Activated CD8-positive, alpha-beta memory T cell treated with anti-CD3 and anti-CD28 coated beads, Interleukin-2, amount 50 U/mL, for 4 hours (primary cell): ENCODE measurements around the gene PERCC1.

ENCODE experiments used
- DNase-seq: peaks from one replicate; pipeline ENCODE4 v3.0.0-alpha.2; 2020

The PERCC1 gene

DNA sequence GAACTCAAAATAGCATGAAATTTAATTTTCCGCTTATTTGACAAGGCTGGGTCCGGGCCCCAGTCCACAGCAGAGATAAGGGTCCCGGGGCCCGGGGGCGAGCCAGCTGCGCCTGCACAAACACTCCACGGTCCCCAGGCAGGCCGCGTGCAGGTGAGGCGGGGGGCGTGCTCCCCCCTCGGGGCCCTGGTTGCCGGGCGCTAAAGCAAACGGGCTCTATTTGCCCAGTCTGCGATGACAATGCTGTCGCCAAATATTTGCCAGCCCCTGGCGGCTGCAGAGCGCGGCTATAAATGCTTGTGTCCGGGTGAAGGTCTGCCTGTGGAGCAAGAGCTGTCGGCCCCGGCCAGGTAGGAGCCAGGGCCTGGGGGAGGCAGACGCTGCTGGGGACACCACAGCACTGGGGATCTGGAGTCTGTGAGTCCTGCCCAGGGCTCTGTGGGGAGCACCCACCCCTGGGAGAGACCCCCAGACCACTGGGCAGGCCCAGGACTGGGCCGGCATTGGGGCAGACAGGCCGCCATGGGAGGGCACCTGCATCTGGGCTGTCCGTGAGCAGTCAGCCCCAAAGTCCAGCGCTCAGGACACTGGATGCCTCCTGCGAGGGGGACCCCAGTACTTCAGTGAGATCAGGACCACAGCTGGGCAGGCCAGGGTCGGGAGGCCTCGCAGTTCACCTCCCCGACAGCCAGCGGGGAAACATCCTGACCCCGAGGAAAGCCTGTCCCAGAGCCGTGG is at the start of gene PERCC1:
PERCC1 (plus strand) TSS at position 320 of the 738 bp plus-strand sequence. CDS start 1,516 bp downstream, outside the sequence.
- no peak for DNase-seq

DNA sequence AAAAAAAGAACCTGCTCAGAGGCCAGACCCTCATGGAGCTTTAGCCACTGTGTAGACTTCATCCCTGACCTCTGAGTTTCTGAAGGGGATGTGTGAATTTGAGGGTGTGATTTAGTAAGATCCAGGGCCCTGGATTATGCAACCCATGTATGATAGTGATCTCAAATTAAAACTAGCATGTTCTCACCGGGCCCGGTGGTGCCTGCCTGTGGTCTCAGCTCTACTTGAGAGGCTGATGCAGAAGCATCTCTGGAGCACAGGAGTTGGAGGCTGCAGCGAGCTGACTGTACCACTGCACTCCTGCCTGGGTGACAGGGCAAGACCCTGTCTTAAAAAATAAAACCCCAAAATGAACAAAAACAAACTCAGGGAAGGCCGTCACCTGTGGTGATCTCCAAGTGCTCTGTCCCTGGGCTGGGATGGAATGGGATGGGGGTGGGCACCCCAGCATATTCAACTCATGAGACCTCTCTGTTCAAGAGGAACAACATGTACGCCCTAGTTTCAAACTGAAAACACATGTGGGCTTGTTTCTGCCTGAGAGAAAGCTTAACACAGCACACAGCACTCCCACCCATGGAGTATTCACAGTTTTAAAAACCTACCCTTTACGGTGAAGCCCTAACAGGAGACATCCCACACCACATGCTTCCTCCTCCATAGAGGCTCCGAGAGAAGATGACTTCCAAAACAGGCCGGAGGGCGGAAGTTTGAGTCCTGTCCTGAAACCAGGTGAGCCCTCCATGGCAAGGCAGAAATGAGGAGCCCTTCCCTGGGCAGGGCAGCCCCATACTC is 49.1 kb upstream of the PERCC1 start:
- no peak for DNase-seq

DNA sequence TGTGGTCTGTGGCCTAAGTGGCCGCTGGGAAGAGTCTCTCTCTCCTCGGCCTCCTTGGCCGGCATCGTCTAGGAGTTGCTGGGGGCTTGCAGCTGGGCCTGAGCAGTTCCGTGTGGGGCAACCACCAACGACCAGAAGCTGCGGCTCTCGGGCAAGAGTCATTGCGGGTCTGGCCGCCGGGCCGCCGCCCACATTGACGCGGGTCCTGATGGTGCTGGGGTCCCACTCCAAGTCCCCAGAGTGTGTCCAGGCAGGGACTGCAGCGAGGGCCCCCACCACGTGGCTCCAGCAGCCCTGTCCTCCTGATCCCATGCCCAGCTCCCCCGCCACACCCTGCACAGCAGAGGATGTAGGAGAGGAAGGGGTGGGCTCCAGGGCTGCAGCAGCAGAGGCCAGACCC is 47.3 kb upstream of the PERCC1 start:
- no peak for DNase-seq

DNA sequence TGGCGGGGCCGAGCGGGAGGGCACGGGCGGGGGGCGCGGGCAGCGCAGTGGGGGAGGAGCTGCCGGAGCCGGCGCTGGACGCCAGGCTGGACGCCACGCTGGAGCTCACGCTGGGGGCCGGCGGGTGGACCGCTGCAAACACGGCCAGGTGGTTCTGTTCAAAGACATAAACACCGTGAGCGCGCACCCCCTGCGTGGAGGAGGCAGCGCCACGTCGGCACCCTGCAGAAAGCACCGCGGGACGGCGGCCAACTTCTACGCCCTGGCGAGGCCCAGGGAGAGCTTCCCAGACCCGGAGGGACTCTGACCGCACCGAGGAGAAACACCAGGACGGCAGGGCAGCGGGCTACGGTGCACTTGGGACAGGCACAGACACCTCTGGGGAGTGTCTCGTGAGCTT is 45.6 kb upstream of the PERCC1 start:
- DNase-seq = no peak

DNA sequence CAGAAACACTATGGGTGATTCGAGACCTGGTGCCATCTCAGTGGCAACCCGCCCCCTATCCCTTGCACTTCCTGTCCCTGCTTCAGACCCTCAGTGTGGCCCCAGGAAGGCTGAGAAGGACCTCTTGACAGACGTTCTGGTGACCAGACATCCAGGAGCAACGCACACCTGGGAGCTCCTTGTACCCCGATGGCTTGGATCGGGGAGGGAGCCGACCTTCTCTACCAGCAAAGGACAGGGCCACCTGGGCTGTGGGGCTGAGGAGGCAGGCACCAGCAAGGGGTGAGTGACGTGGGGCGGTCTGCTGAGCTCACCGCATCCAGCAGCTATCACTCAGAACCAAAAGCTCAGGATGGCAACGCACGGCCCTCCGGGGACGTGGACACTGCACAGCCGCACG is 43.5 kb upstream of the PERCC1 start:
- DNase-seq = no peak

DNA sequence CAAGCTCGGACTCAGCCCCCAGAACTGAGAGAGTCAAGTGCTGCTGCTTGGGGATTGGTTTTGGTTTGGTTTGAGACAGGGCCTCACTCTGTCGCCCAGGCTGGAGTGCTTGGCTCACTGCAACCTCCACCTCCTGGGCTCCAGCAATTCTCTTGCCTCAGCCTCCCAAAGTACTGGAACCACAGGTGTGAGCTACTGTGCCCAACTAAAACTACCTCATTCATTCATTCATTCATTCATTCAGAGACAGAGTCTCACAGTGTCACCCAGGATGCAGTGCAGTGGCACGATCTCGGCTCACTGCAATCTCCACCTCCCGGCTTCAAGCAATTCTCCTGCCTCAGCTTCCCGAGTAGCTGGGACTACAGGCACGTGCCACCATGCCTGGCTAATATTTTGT is 41.1 kb upstream of the PERCC1 start:
- no peak for DNase-seq

DNA sequence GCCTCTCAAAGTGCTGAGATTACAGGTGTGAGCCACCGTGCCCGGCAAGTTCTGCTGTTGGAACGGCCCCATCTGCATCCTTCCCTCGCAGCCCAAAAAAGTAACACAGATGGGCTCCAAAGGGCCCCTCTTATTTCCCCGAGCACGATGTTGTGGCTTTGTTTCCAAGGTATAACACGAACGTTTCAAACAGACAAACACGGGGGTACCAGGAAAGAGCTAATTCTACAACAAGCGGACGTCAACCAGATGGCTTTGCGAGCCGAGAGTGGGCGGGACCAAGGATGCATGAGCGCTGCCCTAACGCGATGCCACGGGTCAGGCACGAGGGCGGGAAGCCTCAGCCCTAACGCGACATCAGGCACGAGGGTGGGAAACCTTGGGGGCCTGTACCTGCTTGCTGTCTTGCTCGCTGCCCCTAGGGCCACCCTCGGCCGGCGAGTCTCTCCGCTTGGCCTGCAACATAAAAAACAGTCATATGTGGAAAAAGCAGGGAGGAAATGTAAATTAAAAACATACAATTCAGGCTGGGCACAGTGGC is 40.6 kb upstream of the PERCC1 start:
- no peak for DNase-seq

DNA sequence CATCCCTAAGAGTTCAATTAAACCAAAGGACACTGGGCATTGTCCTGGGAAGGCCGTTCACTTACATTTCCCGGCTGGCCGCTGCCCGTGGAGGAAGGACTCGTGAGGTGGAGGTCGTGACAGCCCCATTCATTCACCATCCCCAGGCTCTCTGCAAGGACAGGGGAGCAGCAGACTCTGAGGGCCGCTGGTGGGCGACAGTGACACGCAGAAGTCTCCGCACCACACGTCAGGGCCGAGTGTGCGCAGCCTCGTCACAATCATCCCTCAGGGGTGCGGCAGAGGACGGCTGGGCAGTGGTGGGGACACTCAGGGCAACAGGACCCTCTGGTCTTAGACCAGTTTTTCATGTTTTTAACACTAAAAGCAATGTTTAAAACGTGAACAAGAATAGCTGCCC is 38.1 kb upstream of the PERCC1 start:
- DNase-seq = no peak

DNA sequence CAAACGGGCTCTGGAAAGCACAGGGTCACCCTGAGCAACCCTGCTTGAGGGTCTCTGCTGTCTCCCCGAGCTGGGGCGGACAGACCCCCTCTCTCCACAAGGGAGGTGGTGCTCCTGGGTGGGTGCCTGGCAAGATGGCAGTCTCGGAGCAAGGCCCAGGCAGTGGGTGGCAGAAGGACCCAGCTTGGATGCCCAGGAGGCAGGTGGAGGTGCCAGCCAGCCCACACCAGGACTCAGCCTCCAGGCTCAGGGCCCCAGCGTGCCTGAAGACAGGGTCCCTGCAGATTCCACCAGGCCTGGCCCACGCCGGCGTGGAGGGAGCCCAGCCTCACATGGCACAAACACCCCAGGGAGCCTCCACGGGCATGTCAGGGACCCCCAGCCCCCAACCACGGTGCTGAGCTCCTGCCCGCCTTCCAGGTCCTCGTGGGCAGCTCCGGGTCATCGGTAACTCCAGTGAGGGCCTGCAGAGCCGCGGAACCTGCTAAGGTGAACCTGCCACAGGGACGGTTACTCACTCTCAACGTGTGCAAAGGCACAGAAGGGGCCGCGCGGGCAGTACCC is 37.2 kb upstream of the PERCC1 start:
- DNase-seq = no peak

DNA sequence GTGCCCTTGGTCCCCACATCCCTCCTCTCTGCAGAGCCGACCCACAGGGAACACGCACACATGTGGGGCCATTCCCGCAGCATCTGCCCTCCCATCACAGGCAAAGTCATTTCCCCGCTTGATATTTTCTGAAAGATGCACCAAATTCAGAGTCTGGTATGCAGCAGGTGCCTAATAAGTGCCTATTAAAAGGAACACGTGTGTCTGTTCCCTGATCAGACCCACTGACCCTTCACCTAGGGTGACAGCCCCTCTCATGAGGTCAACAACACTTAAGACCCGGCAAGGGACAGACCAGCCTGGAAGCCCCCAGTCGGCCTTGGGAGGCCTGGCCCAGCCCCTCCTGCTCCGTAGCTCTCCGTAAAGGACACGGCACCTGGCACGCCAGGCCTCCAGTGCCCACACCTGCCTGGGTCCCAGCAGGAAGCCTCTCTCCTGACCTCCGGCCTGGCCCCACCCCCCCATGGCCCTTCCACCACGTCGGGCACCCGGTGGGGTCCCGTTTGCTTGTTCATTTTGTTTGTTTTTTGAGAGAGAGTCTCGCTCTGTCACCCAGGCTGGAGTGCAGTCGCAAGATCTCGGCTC is 36.4 kb upstream of the PERCC1 start:
- DNase-seq = no peak

DNA sequence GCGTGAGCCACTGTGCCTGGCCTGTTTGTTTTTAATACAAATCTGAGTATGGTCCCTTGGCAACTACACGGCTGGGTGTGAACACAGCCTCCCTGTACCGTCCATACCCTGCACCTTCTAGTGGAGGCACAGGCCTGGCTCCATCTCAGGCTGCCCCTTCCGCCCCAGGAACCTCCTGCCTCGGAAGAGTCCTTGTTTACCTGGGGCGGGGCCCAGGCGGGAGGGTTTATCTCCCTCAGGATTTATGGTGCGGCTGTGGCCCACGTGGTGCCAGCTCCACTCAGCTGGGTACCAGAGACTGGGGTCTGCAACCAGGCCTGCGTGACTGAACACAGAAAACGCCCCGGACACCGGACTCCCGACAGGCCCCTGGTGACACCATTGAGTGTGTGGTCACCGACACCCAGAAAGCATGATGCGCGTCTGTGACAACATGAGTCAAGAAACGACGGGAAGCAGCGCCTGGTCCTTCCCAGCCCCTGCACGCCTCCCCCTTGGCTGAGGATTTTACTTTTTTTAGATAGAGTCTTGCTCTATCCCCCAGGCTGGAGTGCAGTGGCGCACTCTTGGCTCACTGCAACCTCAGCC is 35.3 kb upstream of the PERCC1 start:
- DNase-seq = no peak

DNA sequence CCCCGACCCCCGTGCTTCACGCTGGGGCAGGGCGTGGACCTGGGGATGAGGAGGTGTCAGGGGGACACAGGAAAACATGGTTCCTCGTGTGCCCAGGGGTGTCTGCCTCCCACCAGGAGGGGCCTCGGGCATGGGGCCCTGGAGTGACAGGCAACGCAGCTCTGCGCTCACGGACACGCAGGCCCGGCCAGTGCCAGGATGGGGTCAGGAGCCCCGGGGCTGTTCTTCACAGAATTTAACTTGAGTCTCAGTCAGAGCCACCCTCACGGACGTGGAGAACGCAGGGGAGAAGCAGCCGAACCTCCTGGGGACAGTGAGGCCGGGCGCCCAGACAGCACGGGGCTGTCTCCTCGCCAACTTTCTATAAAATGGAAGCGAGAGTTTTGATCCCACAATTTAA is 33.1 kb upstream of the PERCC1 start:
- no peak for DNase-seq

DNA sequence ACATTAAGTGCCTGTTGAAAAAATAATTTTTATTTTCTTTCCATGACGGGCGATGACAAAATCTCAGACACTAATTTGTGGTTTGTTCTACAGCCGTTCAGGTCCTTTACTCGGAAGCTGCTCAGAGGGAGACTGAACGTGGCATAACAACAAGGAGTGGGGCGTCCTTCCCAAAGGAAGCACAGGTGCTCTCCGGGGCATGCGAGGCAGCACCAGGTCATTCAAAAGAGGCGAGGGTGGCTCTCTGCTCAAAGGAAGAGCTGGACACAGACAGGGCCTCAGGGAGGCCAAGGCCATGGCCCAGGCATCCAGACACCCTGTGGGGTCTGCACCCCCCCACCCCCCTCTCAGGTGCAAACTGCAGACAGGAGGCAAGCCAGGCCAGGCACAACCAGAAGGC is 32.5 kb upstream of the PERCC1 start:
- no peak for DNase-seq

DNA sequence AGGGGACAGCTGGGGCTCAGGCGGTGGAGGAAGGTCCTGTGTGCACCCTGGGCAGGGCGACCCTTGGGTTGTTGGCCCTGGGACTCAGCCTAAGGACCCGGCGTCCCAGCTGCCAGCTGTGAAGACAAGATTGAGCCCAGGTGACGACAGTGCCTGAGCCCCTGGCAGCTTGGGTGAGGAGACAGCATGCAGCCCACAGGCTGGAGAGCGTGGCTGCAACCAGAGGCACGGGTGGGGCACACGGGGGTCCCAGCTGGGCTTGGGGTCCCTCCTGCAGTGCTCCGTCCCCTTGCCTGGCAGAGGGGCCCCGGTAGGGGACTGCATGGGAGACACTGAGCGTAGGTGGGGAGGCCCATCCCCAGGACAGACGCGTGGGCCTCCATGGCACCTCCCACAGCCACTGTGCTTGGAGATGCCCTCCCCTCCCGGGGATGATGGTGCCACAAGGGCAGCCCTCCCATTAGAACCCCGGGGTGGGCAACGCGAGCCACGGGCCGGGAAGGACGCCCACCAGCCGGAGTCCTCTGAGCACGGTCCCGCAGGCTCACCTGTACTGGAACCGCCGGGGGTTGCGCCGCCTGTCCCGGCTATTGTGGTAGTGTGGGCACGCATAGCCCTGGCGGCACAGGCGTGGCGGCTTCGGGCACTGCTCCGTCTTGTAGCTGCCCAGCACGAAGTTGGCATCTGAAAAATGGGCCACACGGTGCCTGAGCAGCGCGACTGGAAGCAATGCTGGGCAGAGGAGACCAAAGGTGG is 31.9 kb upstream of the PERCC1 start:
- DNase-seq = no peak

DNA sequence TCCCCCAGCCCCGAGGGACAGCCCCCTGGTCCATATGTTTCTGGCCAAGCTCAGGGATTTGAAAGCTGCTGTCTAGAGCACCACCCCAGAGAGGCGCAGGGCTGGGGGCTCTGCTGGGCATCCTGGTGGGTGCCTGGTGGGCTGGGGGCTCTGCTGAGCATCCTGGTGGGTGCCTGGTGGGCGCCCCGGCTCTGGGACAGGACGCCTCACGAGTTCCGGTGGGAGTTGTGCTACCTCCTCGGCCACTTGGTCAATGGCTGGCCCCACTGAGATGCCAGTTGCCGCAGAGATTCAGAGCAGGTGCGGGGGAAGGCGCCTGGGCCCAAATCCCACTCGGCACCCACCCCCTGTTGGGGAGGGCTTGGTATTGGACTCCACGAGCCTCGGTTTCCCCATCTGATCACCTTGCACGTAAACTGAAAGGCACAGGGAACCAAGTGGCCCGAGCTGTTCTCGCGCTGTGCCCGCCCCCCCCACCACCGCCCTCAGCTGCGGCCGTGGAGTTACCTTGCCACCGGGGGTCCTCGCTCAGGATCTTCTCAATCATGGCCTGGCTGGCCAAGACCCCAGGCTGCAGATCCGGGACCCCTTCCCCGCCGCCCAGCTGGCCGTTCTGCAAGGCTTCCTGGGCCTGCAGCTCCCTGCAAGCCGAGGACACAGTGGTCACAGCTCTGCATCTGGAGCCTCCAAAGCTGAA is 29.7 kb upstream of the PERCC1 start:
- DNase-seq = no peak

DNA sequence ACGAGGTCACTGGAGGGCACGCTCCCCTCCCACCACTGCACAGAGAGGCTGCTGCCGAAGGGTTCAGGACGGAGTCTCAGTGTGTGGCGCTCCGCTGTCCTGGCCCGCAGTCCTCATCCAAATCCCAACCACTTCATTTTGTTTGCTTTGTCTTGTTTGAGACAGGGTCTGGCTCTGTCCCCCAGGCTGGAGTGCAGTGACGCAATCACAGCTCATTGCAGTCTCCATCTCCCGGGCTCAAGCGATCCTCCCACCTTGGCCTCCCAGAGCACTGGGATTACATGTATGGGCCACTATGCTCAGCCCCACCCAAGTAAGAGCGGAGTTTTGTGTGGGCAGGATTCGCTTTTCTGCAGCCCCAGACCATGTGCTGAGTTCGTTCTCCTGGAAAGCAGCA is 29.1 kb upstream of the PERCC1 start:
- no peak for DNase-seq

DNA sequence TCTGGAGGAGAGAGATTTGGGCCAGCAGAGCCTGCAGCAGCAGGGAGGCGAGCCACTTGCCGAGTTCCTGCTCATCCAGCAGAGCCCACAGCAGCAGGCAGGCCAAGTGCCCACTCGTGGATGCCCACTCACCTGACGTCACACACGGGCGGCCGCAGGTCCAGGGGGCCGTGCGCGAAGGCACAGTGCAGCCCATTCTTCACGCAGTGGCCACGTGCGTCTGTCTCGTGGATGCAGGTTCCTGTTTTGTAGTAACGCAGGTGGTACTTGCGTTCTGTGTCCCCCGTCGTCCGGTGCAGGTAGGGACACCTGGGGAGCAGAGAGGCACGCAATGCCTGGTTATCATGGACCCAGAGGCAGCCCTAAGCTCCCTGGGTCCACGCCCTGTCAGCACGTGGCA is 27.8 kb upstream of the PERCC1 start:
- no peak for DNase-seq

DNA sequence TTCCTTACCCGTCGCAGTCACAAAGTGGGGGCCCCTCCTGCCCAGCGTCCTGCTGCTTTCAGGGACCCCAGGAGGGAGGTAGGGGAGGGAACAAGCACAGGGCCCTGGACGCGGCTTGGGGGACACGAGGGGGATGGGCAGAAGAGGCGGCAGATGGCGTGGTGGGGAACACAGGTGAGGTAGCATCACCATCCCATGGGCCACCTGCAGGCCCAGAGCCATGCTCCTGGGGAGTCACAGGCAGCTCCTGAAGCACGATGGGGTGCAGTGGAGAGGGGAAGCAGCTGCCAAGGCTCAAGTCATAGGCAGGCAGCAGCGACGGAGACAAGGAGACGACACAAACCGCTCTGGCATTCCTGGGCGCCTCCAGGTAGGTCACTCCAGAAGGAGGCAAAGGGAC is 27.1 kb upstream of the PERCC1 start:
- no peak for DNase-seq

DNA sequence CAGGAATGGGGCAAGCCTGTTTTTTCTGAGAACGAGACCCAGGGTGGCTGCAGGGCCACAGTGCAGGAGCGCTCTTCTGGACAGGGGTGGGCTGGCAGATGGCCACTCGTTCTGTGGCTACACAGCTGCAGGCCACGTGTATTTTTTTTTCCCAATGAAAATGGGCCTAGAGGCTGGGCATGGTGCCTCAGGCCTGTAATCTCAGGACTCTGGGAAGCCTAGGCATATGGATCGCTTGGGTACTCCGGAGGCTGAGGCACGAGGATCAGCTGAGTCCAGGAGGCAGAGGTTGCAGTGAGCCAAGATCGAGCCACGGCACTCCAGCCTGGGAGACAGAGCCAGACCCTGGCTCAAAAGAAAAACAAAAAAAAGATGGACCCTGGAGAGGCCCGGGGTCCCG is 23.1 kb upstream of the PERCC1 start:
- no peak for DNase-seq

DNA sequence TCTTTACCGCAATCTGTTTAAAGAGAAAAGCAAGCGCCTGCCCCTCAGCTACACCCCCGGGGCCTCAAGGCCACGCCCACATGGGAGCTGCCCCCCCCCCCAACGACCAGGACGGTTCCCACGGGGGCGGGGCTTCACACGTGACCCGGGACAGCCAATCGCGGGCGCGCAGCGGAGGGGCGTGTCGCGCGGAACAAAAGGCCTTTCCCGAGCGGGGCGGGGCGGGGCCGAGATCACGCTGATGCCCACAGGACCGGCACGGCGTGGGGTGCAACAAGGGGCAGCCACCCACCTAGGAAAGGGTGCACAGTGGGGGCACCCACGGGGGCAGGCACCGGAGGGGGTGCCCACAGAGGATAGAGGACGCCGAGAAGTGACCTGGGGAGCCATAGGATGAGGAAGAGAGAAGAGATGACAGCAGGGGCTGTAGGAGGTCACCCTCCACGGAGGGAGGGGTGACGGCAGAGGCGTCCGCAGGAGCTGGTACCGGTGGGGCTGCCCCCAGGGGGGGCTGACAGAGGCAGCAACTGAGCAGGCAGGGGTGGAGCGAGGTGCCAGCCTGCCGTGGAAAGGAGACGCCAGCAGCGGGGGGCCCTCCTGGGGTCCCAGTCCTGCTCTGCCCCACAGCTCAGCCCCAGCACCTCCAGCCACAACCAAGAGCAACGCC is 22.6 kb upstream of the PERCC1 start:
- DNase-seq = peak; percentile 98

DNA sequence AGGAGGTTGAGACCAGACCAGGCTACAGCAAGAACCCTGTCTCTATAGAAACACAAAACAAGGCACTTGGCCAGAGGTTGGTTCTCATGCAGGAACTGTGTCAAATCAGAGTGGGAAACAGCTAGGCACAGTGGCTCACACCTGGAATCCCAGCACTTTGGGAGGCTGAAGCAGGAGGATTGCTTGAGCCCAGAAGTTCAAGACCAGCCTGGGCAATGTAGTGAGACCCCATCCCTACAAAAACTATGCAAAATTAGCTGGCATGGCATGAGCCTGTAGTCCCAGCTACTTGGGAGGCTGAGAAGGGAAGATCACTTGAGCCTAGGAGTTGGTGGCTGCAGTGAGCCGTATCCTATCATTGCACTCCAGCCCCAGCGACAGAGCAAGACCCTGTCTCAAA is 18.0 kb upstream of the PERCC1 start:
- DNase-seq = no peak
